ENCODE measurements around the gene LRRK1.
"Not testable (repeated sequence)": the region's sequence is repeated elsewhere in the genome, so short reads cannot be mapped to it uniquely, and the experiment has no call there.

LRRK1 gene

DNA sequence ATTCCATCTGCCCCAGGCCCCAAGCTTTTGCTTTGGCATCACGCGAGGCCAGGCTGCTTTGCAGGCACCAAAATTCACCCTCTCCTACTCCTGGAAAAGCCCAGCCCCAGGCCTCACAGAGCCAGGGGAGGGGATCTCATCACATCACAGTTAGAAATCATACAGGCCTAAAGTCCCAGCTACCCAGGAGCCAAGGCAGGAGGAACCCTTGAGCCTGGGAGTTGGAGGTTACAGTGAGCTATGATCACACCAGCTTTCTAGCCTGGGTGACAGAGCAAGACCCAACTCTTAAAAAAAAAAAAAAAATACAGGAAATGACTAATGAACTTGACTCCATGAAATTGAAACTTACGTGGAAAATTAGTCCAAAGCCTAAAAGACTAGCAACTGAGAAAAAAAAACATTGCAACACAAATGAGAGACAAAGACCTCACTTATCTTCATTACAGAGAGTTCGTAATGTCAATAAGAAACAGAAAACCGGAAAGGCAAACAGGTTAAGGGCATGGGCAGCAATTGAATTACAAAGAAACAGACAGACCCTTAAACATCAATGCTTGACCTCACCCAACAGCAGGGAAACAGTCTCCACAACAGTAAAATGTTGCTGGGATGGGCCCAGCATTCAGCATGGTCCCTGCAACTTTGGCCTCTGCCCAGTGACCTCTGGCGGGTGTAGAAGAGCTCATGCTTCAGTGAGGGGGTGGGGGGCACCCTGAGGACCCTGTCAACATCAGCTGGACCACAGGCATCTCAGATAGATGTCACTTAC, 151.5 kb downstream of the LRRK1 start:
- H3K4me3 ChIP-seq = no peak overlapping the region

DNA sequence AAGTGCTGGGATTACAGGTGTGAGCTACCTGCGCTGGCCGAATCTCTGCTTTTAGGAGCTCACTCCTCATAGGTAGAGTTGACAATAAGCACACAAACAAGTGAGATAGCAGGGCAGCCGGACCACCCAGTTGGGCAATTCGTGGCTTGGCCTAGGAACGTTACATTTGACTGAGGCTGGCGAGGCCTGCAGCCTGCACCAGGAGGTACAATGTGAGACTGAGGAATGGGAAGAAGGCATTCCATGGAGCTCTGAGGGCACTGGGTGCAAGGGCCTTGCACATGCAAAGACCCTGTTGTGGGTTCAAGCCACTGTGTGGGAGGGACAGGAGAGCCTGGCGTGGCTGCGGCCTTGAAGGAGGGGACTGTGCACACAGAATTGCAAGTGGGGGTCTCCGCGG, 152.5 kb downstream of the LRRK1 start:
- Histone ChIP-seq H3K27ac (peak overlapping the region in 2 of 21 experiments; percentile 24 to 59), H3K4me3 (no peak overlapping the region)

More for the DNA sequence above, 151.5 kb downstream of the LRRK1 start:
- peak overlapping the region in 19 of 21 experiments; percentile 26 to 85 (median 68) for H3K27ac ChIP-seq

GRCh38 chr15:101072235-101072634, 153.1 kb downstream of the LRRK1 start:
- not testable (repeated sequence) for H3K27ac ChIP-seq, H3K4me3 ChIP-seq

DNA sequence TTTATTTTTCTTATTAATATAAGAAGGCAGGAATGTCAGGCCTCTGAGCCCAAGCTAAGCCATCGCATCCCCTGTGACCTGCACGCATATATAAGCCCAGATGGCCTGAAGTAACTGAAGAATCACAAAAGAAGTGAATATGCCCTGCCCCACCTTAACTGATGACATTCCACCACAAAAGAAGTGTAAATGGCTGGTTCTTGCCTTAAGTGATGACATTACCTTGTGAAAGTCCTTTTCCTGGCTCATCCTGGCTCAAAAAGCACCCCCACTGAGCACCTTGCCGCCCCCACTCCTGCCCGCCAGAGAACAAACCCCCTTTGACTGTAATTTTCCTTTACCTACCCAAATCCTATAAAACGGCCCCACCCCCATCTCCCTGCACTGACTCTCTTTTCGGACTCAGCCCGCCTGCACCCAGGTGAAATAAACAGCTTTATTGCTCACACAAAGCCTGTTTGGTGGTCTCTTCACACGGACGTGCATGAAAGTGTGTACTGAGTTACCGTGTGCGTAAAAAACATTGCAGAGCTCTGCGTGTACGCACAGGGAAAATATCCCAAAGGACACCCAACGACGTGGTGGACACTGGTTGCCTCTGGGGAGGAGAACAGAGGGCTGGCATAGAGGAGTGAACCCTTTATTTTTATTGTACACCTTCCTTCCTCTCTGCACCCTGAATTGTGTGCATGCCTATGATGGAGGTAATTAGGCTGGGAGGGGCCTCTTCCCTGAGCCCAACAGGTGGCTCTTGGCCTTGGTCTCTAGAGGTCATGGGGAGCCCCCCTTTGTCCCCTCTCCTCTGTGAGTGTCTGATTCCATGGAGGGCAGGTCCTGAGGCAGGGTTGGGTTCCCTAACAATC, 158.9 kb downstream of the LRRK1 start:
- H3K4me3 ChIP-seq, H3K27ac ChIP-seq: not testable (repeated sequence)

- H3K4me3 ChIP-seq = no peak overlapping the region
- no peak overlapping the region for H3K27ac ChIP-seq
These were observed 159.6 kb downstream of the LRRK1 start for GRCh38 chr15:101078669-101079323.

DNA sequence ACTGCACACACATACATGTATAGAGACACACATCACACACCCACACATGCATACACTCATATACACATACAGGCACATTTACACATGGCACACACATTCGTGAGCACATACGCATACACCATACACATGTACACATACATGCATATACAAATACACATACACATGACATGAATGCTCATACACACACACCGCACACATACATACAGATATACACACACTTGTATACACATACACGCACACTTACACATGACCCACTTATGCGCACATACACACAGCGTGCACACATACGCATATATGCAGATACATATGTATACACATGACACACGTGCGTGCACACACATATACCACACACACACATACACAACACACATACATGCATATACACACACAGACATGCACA, 162.7 kb downstream of the LRRK1 start:
- Histone ChIP-seq H3K4me3 (no peak overlapping the region), H3K27ac (no peak overlapping the region)

DNA sequence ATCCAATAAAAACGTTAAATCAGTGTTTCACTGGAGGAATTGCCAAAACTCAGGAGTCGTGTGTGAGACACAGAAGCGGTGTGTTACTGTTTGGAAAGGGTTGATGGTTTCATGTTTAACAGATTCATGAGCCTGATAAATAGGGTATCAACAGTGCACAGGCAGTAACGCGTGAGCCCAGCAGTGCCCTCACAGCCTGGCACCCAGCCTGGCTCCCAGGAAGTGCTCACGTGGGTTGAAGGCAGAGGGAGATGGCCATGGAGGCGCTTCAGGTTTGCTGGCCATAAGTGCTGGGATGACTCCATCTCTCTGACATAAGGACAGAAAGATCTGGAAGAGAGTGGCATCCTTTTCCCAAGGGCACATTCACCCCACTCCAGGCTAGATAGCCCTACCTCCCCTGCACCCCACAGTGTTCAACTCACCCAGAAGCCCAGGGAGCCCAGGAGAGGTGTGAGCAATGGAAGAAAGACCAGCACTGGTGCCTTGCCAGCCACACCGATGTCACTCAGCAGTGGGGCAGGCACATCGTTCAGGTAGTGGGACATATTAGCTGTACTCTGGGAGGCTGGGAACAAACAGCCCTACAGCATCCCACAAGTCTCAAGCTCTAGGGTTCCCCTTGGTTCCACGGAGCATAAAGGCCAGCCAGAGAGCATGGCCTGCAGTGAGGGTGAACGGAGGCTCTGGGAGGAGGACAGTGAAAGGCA, 164.3 kb downstream of the LRRK1 start:
- no peak overlapping the region for H3K4me3 ChIP-seq

DNA sequence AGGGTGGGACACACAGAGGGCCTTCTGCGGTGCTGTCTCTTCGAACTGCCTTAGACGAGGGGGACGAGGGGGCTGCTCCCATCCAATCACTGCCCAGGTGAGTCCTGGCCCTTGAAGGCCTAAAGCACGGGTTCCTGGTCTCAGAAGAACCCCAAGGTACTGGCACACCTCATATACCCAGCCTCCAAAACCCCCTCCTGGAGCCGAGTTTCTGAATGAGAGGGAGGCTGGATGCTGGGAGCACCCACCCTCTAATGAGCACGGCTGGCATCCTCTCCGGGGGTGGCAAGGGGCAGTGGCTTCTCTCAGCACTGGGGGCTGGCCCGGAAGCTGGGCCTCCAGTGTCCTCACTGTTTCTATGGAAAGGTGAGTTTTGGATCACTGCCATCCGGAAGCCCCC, 165.6 kb downstream of the LRRK1 start:
- Histone ChIP-seq H3K4me3 (no peak overlapping the region), H3K27ac (no peak overlapping the region)

More for the DNA sequence above, 164.3 kb downstream of the LRRK1 start:
- H3K27ac ChIP-seq = no peak overlapping the region

- Histone ChIP-seq H3K4me3 (no peak overlapping the region), H3K27ac (no peak overlapping the region)
These were observed 166.1 kb downstream of the LRRK1 start for GRCh38 chr15:101085311-101085700.

DNA sequence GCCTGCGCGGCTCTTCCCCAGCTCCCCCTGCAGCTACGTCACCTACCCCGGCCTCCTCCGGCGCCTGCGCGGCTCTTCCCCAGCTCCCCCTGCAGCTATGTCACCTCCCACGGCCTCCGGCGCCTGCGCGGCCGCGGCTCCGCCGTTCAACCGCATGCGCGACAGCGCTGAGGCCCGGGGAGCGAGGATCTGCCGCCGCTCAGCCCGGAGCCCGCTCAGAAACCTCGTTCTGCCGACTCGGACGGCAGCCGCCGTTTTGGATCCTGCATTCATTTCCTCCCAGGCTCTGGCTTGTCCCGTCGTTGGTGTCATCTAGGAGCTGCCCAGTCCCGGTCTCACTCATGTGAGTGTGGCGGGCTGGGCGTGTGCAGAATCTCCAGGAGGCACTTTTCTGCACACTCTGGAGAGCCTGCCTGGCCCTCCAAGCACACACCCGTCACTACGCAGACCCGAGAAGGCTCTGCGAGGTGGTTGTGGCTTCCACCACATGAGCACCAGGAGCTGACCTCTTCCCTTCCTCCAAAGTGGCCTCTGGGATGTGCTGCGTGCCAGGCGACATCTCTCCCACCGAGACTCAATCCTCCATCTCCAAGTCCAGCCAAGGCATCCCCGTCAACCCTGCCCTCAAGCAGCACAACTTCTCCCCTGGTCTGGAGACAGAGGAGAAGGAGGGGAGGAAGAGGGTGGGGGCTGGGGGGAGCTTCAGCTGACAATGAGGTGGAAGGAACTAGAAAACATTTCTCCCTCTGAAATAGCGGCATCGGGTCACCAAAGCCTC, 167.4 kb downstream of the LRRK1 start:
- Histone ChIP-seq H3K4me3 (no peak overlapping the region), H3K27ac (no peak overlapping the region)

DNA sequence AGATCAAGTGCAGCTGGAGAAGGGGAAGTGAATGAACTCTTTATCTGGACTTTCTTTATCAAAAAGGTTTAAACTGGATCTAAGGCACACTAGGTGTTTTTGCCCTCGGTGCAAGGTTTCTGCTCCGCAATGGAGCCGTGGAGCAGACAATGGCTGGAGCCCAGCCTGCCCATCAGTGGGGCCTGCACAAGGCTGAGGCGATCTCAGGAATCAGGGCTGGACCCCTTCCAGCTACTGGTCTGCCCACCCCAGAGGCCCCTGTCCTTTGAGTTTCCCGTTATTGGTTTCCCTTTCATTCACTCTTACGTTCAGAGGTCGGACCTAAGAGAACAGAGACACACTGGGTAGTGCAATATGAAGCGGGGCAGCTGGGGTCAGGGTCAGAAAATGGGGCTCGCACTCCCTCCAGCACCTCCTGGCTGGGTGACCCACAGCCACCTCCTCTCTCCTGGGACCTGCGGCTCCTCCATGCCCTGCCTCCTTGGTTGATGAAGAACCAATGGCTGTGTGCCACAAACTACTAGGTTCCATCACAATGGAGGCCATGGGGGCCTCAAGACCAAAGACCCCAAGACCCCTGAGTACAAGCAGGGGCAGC, 168.1 kb downstream of the LRRK1 start:
- Histone ChIP-seq H3K27ac (no peak overlapping the region), H3K4me3 (no peak overlapping the region)

GRCh38 chr15:101088271-101088670, 169.1 kb downstream of the LRRK1 start:
- no peak overlapping the region for H3K27ac ChIP-seq

GRCh38 chr15:101088788-101089578, 169.8 kb downstream of the LRRK1 start:
- Histone ChIP-seq H3K4me3 (peak overlapping the region in 1 of 7 experiments; percentile 37), H3K27ac (peak overlapping the region in 12 of 21 experiments; percentile 2 to 69 (median 46))

More at GRCh38 chr15:101088271-101088670, 169.1 kb downstream of the LRRK1 start:
- H3K4me3 ChIP-seq = no peak overlapping the region

GRCh38 chr15:101089579-101090427, 170.6 kb downstream of the LRRK1 start:
- Histone ChIP-seq H3K4me3 (no peak overlapping the region), H3K27ac (peak overlapping the region in 16 of 21 experiments; percentile 2 to 80 (median 51))

DNA sequence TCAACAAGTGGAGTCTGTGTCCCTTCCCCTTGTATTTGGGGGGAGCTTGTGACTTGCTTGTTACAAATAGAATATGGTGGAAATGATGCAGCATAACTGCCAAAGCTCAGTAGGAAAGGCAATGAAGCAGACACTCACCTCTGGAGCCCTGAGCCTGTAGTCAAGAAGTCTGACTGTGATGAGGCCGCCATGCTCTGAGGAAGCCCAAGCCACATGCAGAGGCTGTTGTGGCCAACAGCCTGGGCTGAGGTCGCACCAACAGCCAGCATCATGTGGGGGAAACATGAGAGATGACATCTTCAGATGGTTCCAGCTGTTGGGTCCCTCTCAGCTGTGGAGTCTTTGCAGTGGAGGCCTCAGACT, 171.3 kb downstream of the LRRK1 start:
- peak overlapping the region in 13 of 21 experiments; percentile 2 to 80 (median 66) for H3K27ac ChIP-seq

DNA sequence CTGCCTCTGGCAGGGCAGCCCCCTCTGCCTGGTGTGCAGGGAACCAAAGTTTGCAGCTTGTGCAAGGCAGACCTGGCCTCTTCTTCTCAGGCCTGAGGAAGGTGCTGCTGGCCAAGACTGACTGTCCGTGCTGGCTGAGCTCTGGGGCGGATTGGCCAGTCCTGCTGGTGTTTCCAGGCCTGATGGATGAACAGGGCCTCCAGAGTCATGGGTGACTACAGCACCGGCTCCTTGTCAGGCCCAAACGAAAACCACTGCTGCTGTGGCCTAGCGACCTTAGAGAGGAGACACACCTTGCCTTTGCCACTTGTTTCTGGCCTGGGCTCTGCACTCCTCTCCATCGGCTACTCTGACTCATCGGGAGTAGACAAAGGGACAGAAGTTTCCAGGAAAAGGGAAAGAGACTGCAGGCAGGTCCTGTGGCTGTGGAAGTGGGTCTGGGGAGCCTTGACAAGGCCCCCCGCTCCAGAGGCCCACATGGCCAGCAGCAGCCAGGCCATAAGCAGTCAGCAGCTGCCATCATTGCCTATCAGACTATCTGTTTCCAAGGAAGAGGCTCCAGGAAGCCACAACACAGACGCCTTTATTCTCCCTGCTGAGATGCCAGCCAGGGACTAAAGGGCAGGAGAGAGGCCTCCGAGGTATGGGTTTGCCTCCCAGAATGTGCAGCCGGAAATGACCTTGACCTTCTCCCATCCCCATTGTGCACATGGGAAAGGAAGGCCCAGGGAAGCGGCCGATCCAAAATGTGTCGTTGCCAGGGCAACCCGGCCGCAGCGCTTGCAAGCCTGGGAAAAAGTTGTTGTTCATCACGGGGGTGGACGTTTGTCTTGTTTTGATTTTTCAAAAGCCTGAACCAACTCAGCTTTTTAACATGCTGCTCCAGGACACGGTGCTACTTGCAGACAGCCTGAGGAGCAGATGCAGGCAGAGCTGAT, 172.2 kb downstream of the LRRK1 start:
- Histone ChIP-seq H3K4me3 (no peak overlapping the region), H3K27ac (peak overlapping the region in 18 of 21 experiments; percentile 26 to 80 (median 66))

More for the DNA sequence above, 171.3 kb downstream of the LRRK1 start:
- no peak overlapping the region for H3K4me3 ChIP-seq

Measured in skin epidermis (tissue), 12 donors.